ENCODE data around the gene CDH11. TPM values are rescaled to one million over a fixed set of nuclear protein-coding genes. Genes with fewer than 3 reads are reported as not detected.
A peak's percentile ranks its signal among the peaks of the same experiment; 100 is the strongest.

Gene CDH11
- total RNA-seq, 1 experiment from 2014 or later = 297 TPM

- Histone ChIP-seq H3K9me3 (ENCODE audit: low read depth, low read length, poor library complexity, severe bottlenecking) (no peaks in the 10 kb centered on the region), H3K27me3 (replicated peaks; ENCODE audit: insufficient read depth, low read depth, low read length, poor library complexity) (no peaks in the 10 kb centered on the region), H3K4me1 (ENCODE audit: insufficient read depth, low read length, poor library complexity, severe bottlenecking) (peaks cover 7% of the 10 kb centered on the region), H3K4me3 (ENCODE audit: low read depth, low read length, poor library complexity, severe bottlenecking) (no peak overlapping the region), H3K36me3 (ENCODE audit: insufficient read depth, low read length, poor library complexity, severe bottlenecking) (peaks cover 47% of the 10 kb centered on the region), H3K27ac (ENCODE audit: low read depth, low read length, poor library complexity, severe bottlenecking) (no peak overlapping the region)
- CTCF ChIA-PET = no interaction called here
- POLR2A ChIA-PET (ENCODE audit: low non-redundant PET) = no interaction called here
- TF ChIP-seq EZH2 (IDR thresholded peaks at IDR 0.05; ENCODE audit: borderline replicate concordance, low read depth, low read length, poor library complexity, severe bottlenecking) (no peak), CTCF (conservative IDR thresholded peaks at IDR 0.05; ENCODE audit: low read depth, low read length) (no peak)
- BruUV-seq (replicated peaks) = no TSS peak
- intact Hi-C loops (cut with micrococcal nuclease; ENCODE audit: unreplicated experiment) = no loop called here
- DNase-seq (ENCODE audit: low spot score) = no peak
Observed at GRCh38 chr16:65097296-65097695, 24.6 kb downstream of the CDH11 start.

- no peak for DNase-seq (ENCODE audit: low spot score)
- Histone ChIP-seq H3K4me1 (ENCODE audit: insufficient read depth, low read length, poor library complexity, severe bottlenecking) (no peaks in the 10 kb centered on the region), H3K36me3 (ENCODE audit: insufficient read depth, low read length, poor library complexity, severe bottlenecking) (peaks cover 45% of the 10 kb centered on the region), H3K9me3 (ENCODE audit: low read depth, low read length, poor library complexity, severe bottlenecking) (no peaks in the 10 kb centered on the region), H3K4me3 (ENCODE audit: low read depth, low read length, poor library complexity, severe bottlenecking) (no peak overlapping the region), H3K27ac (ENCODE audit: low read depth, low read length, poor library complexity, severe bottlenecking) (no peak overlapping the region), H3K27me3 (replicated peaks; ENCODE audit: insufficient read depth, low read depth, low read length, poor library complexity) (no peaks in the 10 kb centered on the region)
- intact Hi-C loops (cut with micrococcal nuclease; ENCODE audit: unreplicated experiment) = no loop called here
- ChIA-PET POLR2A (ENCODE audit: low non-redundant PET) (no interaction called here), CTCF (no interaction called here)
- no TSS peak for BruUV-seq (replicated peaks)
- TF ChIP-seq CTCF (conservative IDR thresholded peaks at IDR 0.05; ENCODE audit: low read depth, low read length) (no peak), EZH2 (IDR thresholded peaks at IDR 0.05; ENCODE audit: borderline replicate concordance, low read depth, low read length, poor library complexity, severe bottlenecking) (no peak)
Observed at GRCh38 chr16:65095906-65096305, 26.0 kb downstream of the CDH11 start.

- intact Hi-C loops (cut with micrococcal nuclease; ENCODE audit: unreplicated experiment) = no loop called here
- Histone ChIP-seq H3K4me1 (ENCODE audit: insufficient read depth, low read length, poor library complexity, severe bottlenecking) (no peaks in the 10 kb centered on the region), H3K9me3 (ENCODE audit: low read depth, low read length, poor library complexity, severe bottlenecking) (no peaks in the 10 kb centered on the region), H3K4me3 (ENCODE audit: low read depth, low read length, poor library complexity, severe bottlenecking) (no peak overlapping the region), H3K27me3 (replicated peaks; ENCODE audit: insufficient read depth, low read depth, low read length, poor library complexity) (no peaks in the 10 kb centered on the region), H3K36me3 (ENCODE audit: insufficient read depth, low read length, poor library complexity, severe bottlenecking) (peaks cover 45% of the 10 kb centered on the region), H3K27ac (ENCODE audit: low read depth, low read length, poor library complexity, severe bottlenecking) (peak overlapping the region; percentile 5)
- POLR2A ChIA-PET (ENCODE audit: low non-redundant PET) = no interaction called here
- TF ChIP-seq CTCF (conservative IDR thresholded peaks at IDR 0.05; ENCODE audit: low read depth, low read length) (no peak), EZH2 (IDR thresholded peaks at IDR 0.05; ENCODE audit: borderline replicate concordance, low read depth, low read length, poor library complexity, severe bottlenecking) (no peak)
- BruUV-seq (replicated peaks) = no TSS peak
- no peak for DNase-seq (ENCODE audit: low spot score)
- CTCF ChIA-PET = no interaction called here
Observed at GRCh38 chr16:65095090-65095728, 26.7 kb downstream of the CDH11 start.
